Liver (tissue), 3 donors: ENCODE results near the gene TMEM184A.

ENCODE experiments used
- CTCF ChIP-seq: fragments of 150-350 bp; IDR thresholded peaks from 2 replicates; pipeline ENCODE4 v1.5.1; 2017; ENCODE audit warnings: improper control_type of control experiment, low read depth, low read length; ENCODE audit not compliant: missing input control
- EGR1 ChIP-seq, 2 donors: IDR thresholded peaks; 2 replicates each; pipeline ENCODE4 v1.6.1; 2016 to 2018; ENCODE audit warnings: antibody characterized with exemption in 2 of 2, low read depth in 2 of 2
- GABPA ChIP-seq, 2 donors: IDR thresholded peaks in 1 of 2; conservative IDR thresholded peaks in 1 of 2; 2 replicates each; pipeline ENCODE4 v1.6.1; 2016; ENCODE audit warnings: antibody characterized with exemption in 2 of 2, mild to moderate bottlenecking in 1 of 2, moderate library complexity in 1 of 2
- JUND ChIP-seq, 2 donors: IDR thresholded peaks; 2 replicates each; pipeline ENCODE4 v1.6.1; 2016; ENCODE audit warnings: antibody characterized with exemption in 2 of 2
- RAD21 ChIP-seq, 2 donors: IDR thresholded peaks; 2 replicates each; pipeline ENCODE4 v1.6.1; 2016; ENCODE audit warnings: antibody characterized with exemption in 2 of 2, mild to moderate bottlenecking in 2 of 2
- REST ChIP-seq: IDR thresholded peaks from 2 replicates; pipeline ENCODE4 v1.6.1; 2016; ENCODE audit warnings: antibody characterized with exemption, mild to moderate bottlenecking
- SP1 ChIP-seq: IDR thresholded peaks from 2 replicates; pipeline ENCODE4 v1.6.1; 2018; ENCODE audit warnings: antibody characterized with exemption, mild to moderate bottlenecking
- TAF1 ChIP-seq: conservative IDR thresholded peaks from 2 replicates; pipeline ENCODE4 v1.6.1; 2016; ENCODE audit warnings: antibody characterized with exemption, mild to moderate bottlenecking
- YY1 ChIP-seq: IDR thresholded peaks from 2 replicates; pipeline ENCODE4 v1.6.1; 2016; ENCODE audit warnings: antibody characterized with exemption, mild to moderate bottlenecking
- TF ChIP-seq, protein P1 (sequence below): IDR thresholded peaks from 2 replicates; pipeline ENCODE4 v1.6.1; 2016; ENCODE audit warnings: antibody characterized with exemption
- TF ChIP-seq, protein P2 (sequence below): IDR thresholded peaks from 2 replicates; pipeline ENCODE4 v1.6.1; 2016; ENCODE audit warnings: antibody characterized with exemption
- donor health status: healthy.
- donor health status: healthy.

- TF ChIP-seq, protein P1, sequence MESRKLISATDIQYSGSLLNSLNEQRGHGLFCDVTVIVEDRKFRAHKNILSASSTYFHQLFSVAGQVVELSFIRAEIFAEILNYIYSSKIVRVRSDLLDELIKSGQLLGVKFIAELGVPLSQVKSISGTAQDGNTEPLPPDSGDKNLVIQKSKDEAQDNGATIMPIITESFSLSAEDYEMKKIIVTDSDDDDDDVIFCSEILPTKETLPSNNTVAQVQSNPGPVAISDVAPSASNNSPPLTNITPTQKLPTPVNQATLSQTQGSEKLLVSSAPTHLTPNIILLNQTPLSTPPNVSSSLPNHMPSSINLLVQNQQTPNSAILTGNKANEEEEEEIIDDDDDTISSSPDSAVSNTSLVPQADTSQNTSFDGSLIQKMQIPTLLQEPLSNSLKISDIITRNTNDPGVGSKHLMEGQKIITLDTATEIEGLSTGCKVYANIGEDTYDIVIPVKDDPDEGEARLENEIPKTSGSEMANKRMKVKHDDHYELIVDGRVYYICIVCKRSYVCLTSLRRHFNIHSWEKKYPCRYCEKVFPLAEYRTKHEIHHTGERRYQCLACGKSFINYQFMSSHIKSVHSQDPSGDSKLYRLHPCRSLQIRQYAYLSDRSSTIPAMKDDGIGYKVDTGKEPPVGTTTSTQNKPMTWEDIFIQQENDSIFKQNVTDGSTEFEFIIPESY = no peak
- TF ChIP-seq CTCF (no peak), GABPA (IDR thresholded peaks at IDR 0.05 in 1 of 2, conservative IDR thresholded peaks at IDR 0.05 in 1 of 2) (no peak), JUND (IDR thresholded peaks at IDR 0.05) (no peak), RAD21 (IDR thresholded peaks at IDR 0.05) (no peak), REST (no peak), EGR1 (IDR thresholded peaks at IDR 0.05; ENCODE audit: low read depth in 2 of 2) (no peak), TAF1 (no peak), SP1 (no peak), YY1 (no peak)
- TF ChIP-seq, protein P2, sequence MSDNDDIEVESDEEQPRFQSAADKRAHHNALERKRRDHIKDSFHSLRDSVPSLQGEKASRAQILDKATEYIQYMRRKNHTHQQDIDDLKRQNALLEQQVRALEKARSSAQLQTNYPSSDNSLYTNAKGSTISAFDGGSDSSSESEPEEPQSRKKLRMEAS = no peak
These were observed 7.1 kb downstream of the TMEM184A start for GRCh38 chr7:1548944-1549343.
